SK-N-SH treated with all-trans-retinoic acid at 6 μM for 48 hours (cell line): ENCODE data around the gene USP49.

ENCODE experiments used
- ATAC-seq: fragments of 200-7000 bp; cut with Tn5 transposase; 3 replicates; pipeline ENCODE4 v1.9.1; 2020; ENCODE audit warnings: mild to moderate bottlenecking, moderate library complexity
- CSDC2 ChIP-seq: fragments of 250-450 bp; sonication (Bioruptor Pico); IDR thresholded peaks from 2 replicates; pipeline ENCODE4 v1.5.0; 2020; ENCODE audit warnings: mild to moderate bottlenecking, moderate library complexity
- CSRNP3 ChIP-seq: fragments of 250-450 bp; sonication (Bioruptor Pico); IDR thresholded peaks from 2 replicates; pipeline ENCODE4 v1.5.1; 2021; ENCODE audit warnings: mild to moderate bottlenecking, moderate library complexity
- ESRRG ChIP-seq: fragments of 250-450 bp; sonication (Bioruptor Pico); IDR thresholded peaks from 2 replicates; pipeline ENCODE4 v1.6.1; 2021; ENCODE audit warnings: mild to moderate bottlenecking
- GLIS3 ChIP-seq: fragments of 250-450 bp; sonication (Bioruptor Pico); IDR thresholded peaks from 2 replicates; pipeline ENCODE4 v1.5.0; 2020; ENCODE audit warnings: mild to moderate bottlenecking, moderate library complexity
- OSR1 ChIP-seq: fragments of 250-450 bp; sonication (Bioruptor Pico); IDR thresholded peaks from 2 replicates; pipeline ENCODE4 v1.8.0; 2022; ENCODE audit warnings: moderate library complexity, mild to moderate bottlenecking, inconsistent platforms
- PATZ1 ChIP-seq: fragments of 250-450 bp; sonication (Bioruptor Pico); IDR thresholded peaks from 2 replicates; pipeline ENCODE4 v1.8.0; 2020; ENCODE audit warnings: mild to moderate bottlenecking, moderate library complexity, borderline replicate concordance
- PPARA ChIP-seq: fragments of 250-450 bp; sonication (Bioruptor Pico); IDR thresholded peaks from 2 replicates; pipeline ENCODE4 v1.5.0; 2020; ENCODE audit warnings: mild to moderate bottlenecking, borderline replicate concordance
- SNAI2 ChIP-seq: fragments of 250-450 bp; sonication (Bioruptor Pico); IDR thresholded peaks from 2 replicates; pipeline ENCODE4 v1.5.0; 2020; ENCODE audit warnings: mild to moderate bottlenecking, moderate library complexity
- TCF4 ChIP-seq: fragments of 250-450 bp; sonication (Bioruptor Pico); IDR thresholded peaks from 2 replicates; pipeline ENCODE4 v1.8.0; 2021; ENCODE audit warnings: mild to moderate bottlenecking, moderate library complexity, borderline replicate concordance
- TOX ChIP-seq: fragments of 250-450 bp; sonication (Bioruptor Pico); IDR thresholded peaks from 2 replicates; pipeline ENCODE4 v1.8.0; 2021; ENCODE audit warnings: mild to moderate bottlenecking, moderate library complexity, borderline replicate concordance
- TSHZ2 ChIP-seq: fragments of 250-450 bp; sonication (Bioruptor Pico); IDR thresholded peaks from 2 replicates; pipeline ENCODE4 v1.5.0; 2020; ENCODE audit warnings: mild to moderate bottlenecking, moderate library complexity
- ZC3H10 ChIP-seq: fragments of 250-450 bp; sonication (Bioruptor Pico); IDR thresholded peaks from 2 replicates; pipeline ENCODE4 v1.5.1; 2021; ENCODE audit warnings: mild to moderate bottlenecking, moderate library complexity
- ZFP3 ChIP-seq: fragments of 250-450 bp; sonication (Bioruptor Pico); IDR thresholded peaks from 2 replicates; pipeline ENCODE4 v1.5.0; 2020; ENCODE audit warnings: mild to moderate bottlenecking, moderate library complexity
- ZNF565 ChIP-seq: fragments of 450-650 bp; formaldehyde crosslinking; conservative IDR thresholded peaks from 2 replicates; pipeline ENCODE4 v1.5.0; 2020; ENCODE audit warnings: low read depth, mild to moderate bottlenecking, moderate library complexity
- ZNF70 ChIP-seq: fragments of 450-650 bp; formaldehyde crosslinking; IDR thresholded peaks from 2 replicates; pipeline ENCODE4 v1.5.0; 2020; ENCODE audit warnings: mild to moderate bottlenecking, moderate library complexity
- ZNF8 ChIP-seq: fragments of 450-650 bp; formaldehyde crosslinking; IDR thresholded peaks from 2 replicates; pipeline ENCODE4 v1.5.0; 2020; ENCODE audit warnings: mild to moderate bottlenecking, moderate library complexity
- TF ChIP-seq, protein P1 (sequence below): fragments of 250-450 bp; sonication (Bioruptor Pico); IDR thresholded peaks from 2 replicates; pipeline ENCODE4 v1.5.1; 2020; ENCODE audit warnings: low read depth, mild to moderate bottlenecking, moderate library complexity
- TF ChIP-seq, protein P2 (sequence below): fragments of 250-450 bp; sonication (Bioruptor Pico); IDR thresholded peaks from 2 replicates; pipeline ENCODE4 v1.8.0; 2021; ENCODE audit warnings: low read depth, mild to moderate bottlenecking, moderate library complexity, borderline replicate concordance

The USP49 gene

GRCh38 chr6:41859356-41859755 is 35.8 kb downstream of the USP49 start:
- TF ChIP-seq ZNF565 (CRISPR knock-in tag) (no peak), ZFP3 (CRISPR knock-in tag) (no peak), CSDC2 (CRISPR knock-in tag) (no peak), PPARA (no peak), ZNF70 (CRISPR knock-in tag) (no peak), ZC3H10 (no peak), SNAI2 (CRISPR knock-in tag) (no peak), ZNF8 (CRISPR knock-in tag) (no peak), TOX (CRISPR knock-in tag) (no peak)
- TF ChIP-seq, protein P1, sequence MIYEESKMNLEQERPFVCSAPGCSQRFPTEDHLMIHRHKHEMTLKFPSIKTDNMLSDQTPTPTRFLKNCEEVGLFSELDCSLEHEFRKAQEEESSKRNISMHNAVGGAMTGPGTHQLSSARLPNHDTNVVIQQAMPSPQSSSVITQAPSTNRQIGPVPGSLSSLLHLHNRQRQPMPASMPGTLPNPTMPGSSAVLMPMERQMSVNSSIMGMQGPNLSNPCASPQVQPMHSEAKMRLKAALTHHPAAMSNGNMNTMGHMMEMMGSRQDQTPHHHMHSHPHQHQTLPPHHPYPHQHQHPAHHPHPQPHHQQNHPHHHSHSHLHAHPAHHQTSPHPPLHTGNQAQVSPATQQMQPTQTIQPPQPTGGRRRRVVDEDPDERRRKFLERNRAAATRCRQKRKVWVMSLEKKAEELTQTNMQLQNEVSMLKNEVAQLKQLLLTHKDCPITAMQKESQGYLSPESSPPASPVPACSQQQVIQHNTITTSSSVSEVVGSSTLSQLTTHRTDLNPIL (CRISPR knock-in tag), result no peak
- TF ChIP-seq, protein P2, sequence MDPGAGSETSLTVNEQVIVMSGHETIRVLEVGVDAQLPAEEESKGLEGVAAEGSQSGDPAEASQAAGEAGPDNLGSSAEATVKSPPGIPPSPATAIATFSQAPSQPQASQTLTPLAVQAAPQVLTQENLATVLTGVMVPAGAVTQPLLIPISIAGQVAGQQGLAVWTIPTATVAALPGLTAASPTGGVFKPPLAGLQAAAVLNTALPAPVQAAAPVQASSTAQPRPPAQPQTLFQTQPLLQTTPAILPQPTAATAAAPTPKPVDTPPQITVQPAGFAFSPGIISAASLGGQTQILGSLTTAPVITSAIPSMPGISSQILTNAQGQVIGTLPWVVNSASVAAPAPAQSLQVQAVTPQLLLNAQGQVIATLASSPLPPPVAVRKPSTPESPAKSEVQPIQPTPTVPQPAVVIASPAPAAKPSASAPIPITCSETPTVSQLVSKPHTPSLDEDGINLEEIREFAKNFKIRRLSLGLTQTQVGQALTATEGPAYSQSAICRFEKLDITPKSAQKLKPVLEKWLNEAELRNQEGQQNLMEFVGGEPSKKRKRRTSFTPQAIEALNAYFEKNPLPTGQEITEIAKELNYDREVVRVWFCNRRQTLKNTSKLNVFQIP (CRISPR knock-in tag), result no peak

GRCh38 chr6:41858703-41859102 is 36.5 kb downstream of the USP49 start:
- ATAC-seq, result no peak
- TF ChIP-seq ZNF8 (CRISPR knock-in tag) (no peak), ESRRG (CRISPR knock-in tag) (no peak), GLIS3 (CRISPR knock-in tag) (no peak), CSRNP3 (CRISPR knock-in tag) (no peak), TCF4 (CRISPR knock-in tag) (no peak), OSR1 (no peak), PATZ1 (no peak), ZC3H10 (no peak)
- TF ChIP-seq, protein P2 (CRISPR knock-in tag), result no peak

More at GRCh38 chr6:41859356-41859755, 35.8 kb downstream of the USP49 start:
- no peak for ATAC-seq

- TF ChIP-seq TSHZ2 (no peak), CSDC2 (CRISPR knock-in tag) (no peak)
- ATAC-seq, result no peak
Measured at GRCh38 chr6:41850861-41851260, 44.3 kb downstream of the USP49 start.
